Measurements from ENCODE around the gene FEM1B.

DNA sequence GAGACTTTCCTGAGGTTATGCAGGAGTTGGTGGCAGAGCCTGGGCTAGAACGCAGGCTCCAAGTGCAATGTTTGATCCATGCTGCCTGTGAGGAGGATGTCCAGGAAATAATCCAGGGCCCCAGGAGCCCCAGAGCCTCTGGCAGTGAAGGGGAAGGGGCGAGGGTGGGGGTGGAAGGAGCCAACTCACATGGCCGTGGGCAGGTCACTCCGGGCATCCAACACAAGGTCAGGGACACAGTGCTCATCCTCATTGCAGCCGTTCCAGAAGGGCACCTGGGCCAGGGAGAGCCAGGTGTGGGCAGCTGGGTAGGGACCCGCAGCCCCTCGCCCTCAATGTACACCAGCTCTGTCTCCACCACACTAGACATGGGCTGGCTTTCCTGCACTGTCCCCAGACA is 43.7 kb downstream of the FEM1B start:
- TF ChIP-seq EHF (CRISPR knock-in tag; IDR thresholded peaks at IDR 0.05) (no peak), MAZ (IDR thresholded peaks at IDR 0.05; ENCODE audit: borderline replicate concordance, low read depth, low read length) (no peak), CHD2 (IDR thresholded peaks at IDR 0.05; ENCODE audit: low read length, partially characterized antibody) (no peak), RFX5 (IDR thresholded peaks at IDR 0.05) (no peak), CTCF (IDR thresholded peaks at IDR 0.05) (no peak), POLR2A (IDR thresholded peaks at IDR 0.05; ENCODE audit: low read length) (no peak), EHMT2 (IDR thresholded peaks at IDR 0.05; ENCODE audit: low read depth) (no peak), JUNB (IDR thresholded peaks at IDR 0.05) (no peak), JUN (IDR thresholded peaks at IDR 0.05) (no peak), PHF8 (IDR thresholded peaks at IDR 0.05; ENCODE audit: borderline replicate concordance, low read depth) (no peak)
